Liver (tissue), 9 donors: ENCODE measurements around the gene F13A1. TPM values are rescaled to one million over a fixed set of nuclear protein-coding genes. Genes with fewer than 3 reads are reported as not detected.

Experiments
- DNase-seq: peaks from one replicate; pipeline ENCODE4 v3.0.0-alpha.2; 2017; ENCODE audit warnings: low spot score
- H3K27ac ChIP-seq, 2 donors: one replicate each; pipeline ENCODE4 v1.7.0; 2013; ENCODE audit warnings: inconsistent platforms in 2 of 2, low read length in 2 of 2, control low read depth in 1 of 2, low read depth in 1 of 2, mild to moderate bottlenecking in 1 of 2
- H3K27me3 ChIP-seq, 4 donors: one replicate each; pipeline versions ENCODE4 v1.6.1 to v1.7.0; 2013; ENCODE audit warnings: low read length in 3 of 4, inconsistent platforms in 1 of 4, mild to moderate bottlenecking in 1 of 4, moderate library complexity in 1 of 4; ENCODE audit not compliant: control insufficient read depth in 4 of 4, insufficient read depth in 4 of 4
- H3K36me3 ChIP-seq, 4 donors: one replicate each; pipeline versions ENCODE4 v1.6.1 to v1.7.0; 2013; ENCODE audit warnings: low read length in 3 of 4, mild to moderate bottlenecking in 3 of 4, low read depth in 1 of 4, moderate library complexity in 1 of 4; ENCODE audit not compliant: control insufficient read depth in 4 of 4, insufficient read depth in 3 of 4
- H3K4me1 ChIP-seq, 4 donors: one replicate each; pipeline versions ENCODE4 v1.6.1 to v1.7.0; 2013; ENCODE audit warnings: low read length in 3 of 4, mild to moderate bottlenecking in 3 of 4, moderate library complexity in 1 of 4; ENCODE audit not compliant: control insufficient read depth in 4 of 4, insufficient read depth in 4 of 4
- H3K4me3 ChIP-seq, 3 donors: one replicate each; pipeline versions ENCODE4 v1.6.1 to v1.7.0; 2013; ENCODE audit warnings: low read length in 3 of 3, control low read depth in 1 of 3, low read depth in 1 of 3, mild to moderate bottlenecking in 1 of 3
- H3K9ac ChIP-seq, 2 donors: one replicate each; pipeline ENCODE4 v1.7.0; 2013; ENCODE audit warnings: low read length in 2 of 2, mild to moderate bottlenecking in 2 of 2, moderate library complexity in 2 of 2, control low read depth in 1 of 2, low read depth in 1 of 2
- H3K9me3 ChIP-seq, 4 donors: one replicate each; pipeline versions ENCODE4 v1.6.1 to v1.7.0; 2013; ENCODE audit warnings: low read length in 3 of 4; ENCODE audit not compliant: control insufficient read depth in 4 of 4
- CTCF ChIP-seq: fragments of 150-350 bp; IDR thresholded peaks from 2 replicates; pipeline ENCODE4 v1.5.1; 2017; ENCODE audit warnings: improper control_type of control experiment, low read depth, low read length; ENCODE audit not compliant: missing input control
- EGR1 ChIP-seq, 2 donors: IDR thresholded peaks; 2 replicates each; pipeline ENCODE4 v1.6.1; 2016 to 2018; ENCODE audit warnings: antibody characterized with exemption in 2 of 2, low read depth in 2 of 2
- FOXA2 ChIP-seq: IDR thresholded peaks from 2 replicates; pipeline ENCODE4 v1.6.1; 2016; ENCODE audit warnings: antibody characterized with exemption
- GABPA ChIP-seq, 2 donors: IDR thresholded peaks in 1 of 2; conservative IDR thresholded peaks in 1 of 2; 2 replicates each; pipeline ENCODE4 v1.6.1; 2016; ENCODE audit warnings: antibody characterized with exemption in 2 of 2, mild to moderate bottlenecking in 1 of 2, moderate library complexity in 1 of 2
- HNF4A ChIP-seq, 2 donors: conservative IDR thresholded peaks; 2 replicates each; pipeline ENCODE4 v1.6.1; 2016; ENCODE audit warnings: antibody characterized with exemption in 2 of 2, mild to moderate bottlenecking in 2 of 2
- JUND ChIP-seq, 2 donors: IDR thresholded peaks; 2 replicates each; pipeline ENCODE4 v1.6.1; 2016; ENCODE audit warnings: antibody characterized with exemption in 2 of 2
- NR2F2 ChIP-seq: IDR thresholded peaks from 2 replicates; pipeline ENCODE4 v1.6.1; 2016; ENCODE audit warnings: antibody characterized with exemption
- RAD21 ChIP-seq, 2 donors: IDR thresholded peaks; 2 replicates each; pipeline ENCODE4 v1.6.1; 2016; ENCODE audit warnings: antibody characterized with exemption in 2 of 2, mild to moderate bottlenecking in 2 of 2
- RXRA ChIP-seq, 2 donors: IDR thresholded peaks; 2 replicates each; pipeline ENCODE4 v1.6.1; 2017 to 2018; ENCODE audit warnings: antibody characterized with exemption in 2 of 2, mild to moderate bottlenecking in 1 of 2
- TAF1 ChIP-seq: conservative IDR thresholded peaks from 2 replicates; pipeline ENCODE4 v1.6.1; 2016; ENCODE audit warnings: antibody characterized with exemption, mild to moderate bottlenecking
- YY1 ChIP-seq: IDR thresholded peaks from 2 replicates; pipeline ENCODE4 v1.6.1; 2016; ENCODE audit warnings: antibody characterized with exemption, mild to moderate bottlenecking
- ZBTB33 ChIP-seq: IDR thresholded peaks from 2 replicates; pipeline ENCODE4 v1.6.1; 2016; ENCODE audit warnings: antibody characterized with exemption
- WGBS: extraction: QIAGEN DNeasy Blood & Tissue Kit; methylation state at CpG from one replicate; pipeline ENCODE4 v1.1.7; 2013; 5-methylcytosine and 5-hydroxymethylcytosine counted together
- polyA plus RNA-seq, 2 donors: library from polyadenylated mRNA; stranded (reverse) in 1 of 2; unstranded in 1 of 2; fragments of 200-250 nt in 1 of 2; fragments of >200 nt in 1 of 2; fragmentation: Nextera tagmentation in 1 of 2; extraction: Ambion mirVana in 1 of 2; gene quantifications; one replicate each; pipeline versions ENCODE4 v1.2.1 to v1.2.3, GENCODE V29; 2013 to 2015
- total RNA-seq, 2 donors: library from RNA; depleted of rRNA; stranded (reverse); fragments of >200 nt; gene quantifications; one replicate each; pipeline ENCODE4 v1.2.3, GENCODE V29; 2014
- TF ChIP-seq, protein P1 (sequence below): IDR thresholded peaks from 2 replicates; pipeline ENCODE4 v1.6.1; 2016; ENCODE audit warnings: antibody characterized with exemption, mild to moderate bottlenecking
- TF ChIP-seq, protein P2 (sequence below): IDR thresholded peaks from 2 replicates; pipeline ENCODE4 v1.6.1; 2016; ENCODE audit warnings: antibody characterized with exemption
- TF ChIP-seq, protein P3 (sequence below): IDR thresholded peaks from 2 replicates; pipeline ENCODE4 v1.6.1; 2016; ENCODE audit warnings: antibody characterized with exemption
- donor health status: healthy.
- donor health status: healthy.
- donor health status: healthy.
- donor health status: healthy.
- donor health status: healthy.

F13A1 gene
- total and polyA plus RNA-seq, 4 donors: 0.46 to 18.3 (median 5.1) TPM

DNA sequence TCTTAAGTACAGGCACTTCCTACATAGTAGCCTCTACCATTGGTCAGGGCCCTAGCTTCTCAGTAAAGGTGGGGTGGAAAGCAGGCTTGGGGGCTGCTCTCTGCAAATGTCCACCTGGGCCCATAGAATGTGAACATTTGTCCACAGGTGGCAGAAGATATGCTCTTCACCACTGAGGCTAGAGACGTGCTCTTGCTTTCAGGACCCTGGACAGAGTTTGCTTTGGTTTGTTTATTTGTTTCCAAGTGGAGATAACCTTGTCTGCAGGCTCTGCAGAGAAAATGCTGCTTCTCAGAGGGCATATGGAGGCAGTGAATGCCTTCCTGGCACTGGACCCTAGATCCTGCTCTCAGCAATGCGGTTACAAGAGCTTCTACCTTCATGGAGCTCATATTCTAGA is 129.0 kb downstream of the F13A1 start:
- no peaks in the 10 kb centered on the region for H3K9me3 ChIP-seq
- no peak overlapping the region for H3K27ac ChIP-seq
- H3K27me3 ChIP-seq: peaks cover 0 to 6% (median 1%) of the 10 kb centered on the region in 4 donors
- DNase-seq: no peak
- no peak overlapping the region for H3K4me3 ChIP-seq
- 35% methylated on average over 2 of the region's 2 CpGs for WGBS
- H3K4me1 ChIP-seq: no peaks in the 10 kb centered on the region
- no peaks in the 10 kb centered on the region for H3K36me3 ChIP-seq
- H3K9ac ChIP-seq: no peak overlapping the region
- no peak for TF ChIP-seq RAD21 (IDR thresholded peaks at IDR 0.05)
- TF ChIP-seq, protein P1, sequence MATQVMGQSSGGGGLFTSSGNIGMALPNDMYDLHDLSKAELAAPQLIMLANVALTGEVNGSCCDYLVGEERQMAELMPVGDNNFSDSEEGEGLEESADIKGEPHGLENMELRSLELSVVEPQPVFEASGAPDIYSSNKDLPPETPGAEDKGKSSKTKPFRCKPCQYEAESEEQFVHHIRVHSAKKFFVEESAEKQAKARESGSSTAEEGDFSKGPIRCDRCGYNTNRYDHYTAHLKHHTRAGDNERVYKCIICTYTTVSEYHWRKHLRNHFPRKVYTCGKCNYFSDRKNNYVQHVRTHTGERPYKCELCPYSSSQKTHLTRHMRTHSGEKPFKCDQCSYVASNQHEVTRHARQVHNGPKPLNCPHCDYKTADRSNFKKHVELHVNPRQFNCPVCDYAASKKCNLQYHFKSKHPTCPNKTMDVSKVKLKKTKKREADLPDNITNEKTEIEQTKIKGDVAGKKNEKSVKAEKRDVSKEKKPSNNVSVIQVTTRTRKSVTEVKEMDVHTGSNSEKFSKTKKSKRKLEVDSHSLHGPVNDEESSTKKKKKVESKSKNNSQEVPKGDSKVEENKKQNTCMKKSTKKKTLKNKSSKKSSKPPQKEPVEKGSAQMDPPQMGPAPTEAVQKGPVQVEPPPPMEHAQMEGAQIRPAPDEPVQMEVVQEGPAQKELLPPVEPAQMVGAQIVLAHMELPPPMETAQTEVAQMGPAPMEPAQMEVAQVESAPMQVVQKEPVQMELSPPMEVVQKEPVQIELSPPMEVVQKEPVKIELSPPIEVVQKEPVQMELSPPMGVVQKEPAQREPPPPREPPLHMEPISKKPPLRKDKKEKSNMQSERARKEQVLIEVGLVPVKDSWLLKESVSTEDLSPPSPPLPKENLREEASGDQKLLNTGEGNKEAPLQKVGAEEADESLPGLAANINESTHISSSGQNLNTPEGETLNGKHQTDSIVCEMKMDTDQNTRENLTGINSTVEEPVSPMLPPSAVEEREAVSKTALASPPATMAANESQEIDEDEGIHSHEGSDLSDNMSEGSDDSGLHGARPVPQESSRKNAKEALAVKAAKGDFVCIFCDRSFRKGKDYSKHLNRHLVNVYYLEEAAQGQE: peak; percentile 97

DNA sequence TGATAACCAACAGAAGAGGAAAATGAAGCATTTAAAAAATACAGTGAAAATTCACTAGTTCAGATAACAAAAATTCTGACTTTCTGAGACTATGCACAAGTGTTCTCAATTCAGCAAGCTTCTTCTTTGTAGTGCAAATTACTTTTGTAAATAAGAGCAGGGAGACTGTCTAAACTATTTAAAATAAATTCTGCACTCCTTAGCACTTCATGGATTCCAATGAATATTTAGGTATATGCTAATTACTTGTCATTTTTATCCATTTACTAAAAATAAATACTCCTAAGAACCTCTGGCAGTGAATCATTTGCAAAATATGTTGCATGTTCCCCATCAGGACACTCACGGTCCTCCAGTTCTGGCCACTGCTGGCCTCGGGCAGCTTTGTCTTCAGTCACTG is 139.8 kb downstream of the F13A1 start:
- no peaks in the 10 kb centered on the region for H3K9me3 ChIP-seq
- peaks cover 0 to 5% (median 0%) of the 10 kb centered on the region in 4 donors for H3K27me3 ChIP-seq
- WGBS: 71% methylated on average over 2 of the region's 2 CpGs
- H3K4me1 ChIP-seq: no peaks in the 10 kb centered on the region
- H3K36me3 ChIP-seq: no peaks in the 10 kb centered on the region
- H3K27ac ChIP-seq: no peak overlapping the region
- TF ChIP-seq FOXA2: no peak
- TF ChIP-seq GABPA (IDR thresholded peaks at IDR 0.05 in 1 of 2, conservative IDR thresholded peaks at IDR 0.05 in 1 of 2): no peak
- TF ChIP-seq, protein P1: no peak
- TF ChIP-seq HNF4A (conservative IDR thresholded peaks at IDR 0.05): no peak
- no peak for TF ChIP-seq RAD21 (IDR thresholded peaks at IDR 0.05)
- TF ChIP-seq, protein P2, sequence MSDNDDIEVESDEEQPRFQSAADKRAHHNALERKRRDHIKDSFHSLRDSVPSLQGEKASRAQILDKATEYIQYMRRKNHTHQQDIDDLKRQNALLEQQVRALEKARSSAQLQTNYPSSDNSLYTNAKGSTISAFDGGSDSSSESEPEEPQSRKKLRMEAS: no peak
- no peak for TF ChIP-seq ZBTB33
- TF ChIP-seq CTCF: no peak
- no peak for TF ChIP-seq TAF1
- no peak for TF ChIP-seq JUND (IDR thresholded peaks at IDR 0.05)
- no peak for TF ChIP-seq YY1
- TF ChIP-seq EGR1 (IDR thresholded peaks at IDR 0.05; ENCODE audit: low read depth in 2 of 2): no peak
- TF ChIP-seq, protein P3, sequence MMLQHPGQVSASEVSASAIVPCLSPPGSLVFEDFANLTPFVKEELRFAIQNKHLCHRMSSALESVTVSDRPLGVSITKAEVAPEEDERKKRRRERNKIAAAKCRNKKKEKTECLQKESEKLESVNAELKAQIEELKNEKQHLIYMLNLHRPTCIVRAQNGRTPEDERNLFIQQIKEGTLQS: no peak
- no peak for TF ChIP-seq NR2F2
- no peak for TF ChIP-seq RXRA (IDR thresholded peaks at IDR 0.05)
- H3K9ac ChIP-seq: no peak overlapping the region
- no peak for DNase-seq
- no peak overlapping the region for H3K4me3 ChIP-seq
